Right hindlimb (tissue), 1 donor: ENCODE results near the gene REEP6.
"Not testable (repeated sequence)": the region's sequence is repeated elsewhere in the genome, so short reads cannot be mapped to it uniquely, and the experiment has no call there.

ENCODE experiments used
- DNase-seq: peaks from one replicate; pipeline ENCODE4 v3.0.0-alpha.2; 2018

Gene REEP6

DNA sequence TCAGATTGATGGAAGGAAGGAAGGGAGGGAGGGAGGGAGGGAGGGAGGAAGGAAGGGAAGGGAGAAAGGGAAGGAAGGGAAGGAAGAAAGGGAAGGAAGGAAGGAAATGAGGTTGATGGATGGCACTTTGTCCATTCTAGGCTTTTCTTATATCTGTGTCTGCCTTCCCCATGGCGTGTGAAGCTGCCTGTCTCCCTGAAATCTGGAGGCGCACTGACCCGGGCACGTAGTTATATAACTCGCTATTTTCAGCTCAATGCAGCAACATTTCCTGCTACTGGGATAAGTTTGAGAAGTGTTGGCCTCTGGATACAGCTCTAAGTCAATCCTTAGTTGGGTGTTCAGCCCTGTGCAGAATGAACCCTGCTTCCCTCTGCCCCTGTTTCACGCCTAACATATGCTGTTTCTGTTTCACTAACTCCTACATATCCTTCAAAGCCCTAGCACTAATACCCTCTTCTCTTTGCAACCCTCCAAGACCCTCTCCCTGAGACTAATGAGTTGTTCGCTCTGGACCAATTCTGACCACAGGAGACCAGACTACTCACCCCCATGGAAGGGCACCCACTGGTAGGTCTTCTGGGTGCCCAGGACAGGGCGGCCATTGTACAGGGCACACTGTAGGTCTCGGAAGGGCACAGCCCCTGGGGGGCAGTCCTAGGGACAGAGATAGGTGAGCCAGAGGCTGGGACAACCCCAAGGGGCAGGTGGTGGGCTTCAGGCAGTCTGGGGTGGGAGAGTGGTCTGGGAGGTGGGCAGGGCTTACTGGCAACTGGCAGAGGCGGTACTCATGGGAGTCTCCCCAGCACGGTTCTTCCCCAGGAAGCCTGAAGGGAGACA lies 18.8 kb downstream of the REEP6 start:
- no peak for DNase-seq

- no peak for DNase-seq
Measured at GRCh38 chr19:1510442-1510806, 19.4 kb downstream of the REEP6 start.

DNA sequence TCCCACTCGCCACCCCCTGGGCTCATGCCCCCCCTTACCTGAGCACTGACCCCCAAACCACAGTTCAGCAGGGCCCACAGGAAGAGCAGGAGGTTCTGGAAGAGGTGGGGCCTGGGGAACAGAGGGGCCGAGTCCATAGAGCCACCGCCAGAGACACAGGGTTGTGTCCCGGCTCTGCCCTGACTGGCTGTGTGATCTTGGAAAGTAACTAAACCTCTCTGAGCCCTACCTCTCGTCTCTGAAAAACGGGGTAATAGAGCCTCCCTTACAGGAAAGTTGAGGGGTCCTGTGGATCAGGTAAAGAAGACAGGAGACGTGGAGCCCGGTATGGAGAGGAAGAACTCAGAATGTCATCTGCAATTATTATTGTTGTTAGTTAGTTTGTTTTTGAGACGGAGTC lies 19.8 kb downstream of the REEP6 start:
- no peak for DNase-seq

DNA sequence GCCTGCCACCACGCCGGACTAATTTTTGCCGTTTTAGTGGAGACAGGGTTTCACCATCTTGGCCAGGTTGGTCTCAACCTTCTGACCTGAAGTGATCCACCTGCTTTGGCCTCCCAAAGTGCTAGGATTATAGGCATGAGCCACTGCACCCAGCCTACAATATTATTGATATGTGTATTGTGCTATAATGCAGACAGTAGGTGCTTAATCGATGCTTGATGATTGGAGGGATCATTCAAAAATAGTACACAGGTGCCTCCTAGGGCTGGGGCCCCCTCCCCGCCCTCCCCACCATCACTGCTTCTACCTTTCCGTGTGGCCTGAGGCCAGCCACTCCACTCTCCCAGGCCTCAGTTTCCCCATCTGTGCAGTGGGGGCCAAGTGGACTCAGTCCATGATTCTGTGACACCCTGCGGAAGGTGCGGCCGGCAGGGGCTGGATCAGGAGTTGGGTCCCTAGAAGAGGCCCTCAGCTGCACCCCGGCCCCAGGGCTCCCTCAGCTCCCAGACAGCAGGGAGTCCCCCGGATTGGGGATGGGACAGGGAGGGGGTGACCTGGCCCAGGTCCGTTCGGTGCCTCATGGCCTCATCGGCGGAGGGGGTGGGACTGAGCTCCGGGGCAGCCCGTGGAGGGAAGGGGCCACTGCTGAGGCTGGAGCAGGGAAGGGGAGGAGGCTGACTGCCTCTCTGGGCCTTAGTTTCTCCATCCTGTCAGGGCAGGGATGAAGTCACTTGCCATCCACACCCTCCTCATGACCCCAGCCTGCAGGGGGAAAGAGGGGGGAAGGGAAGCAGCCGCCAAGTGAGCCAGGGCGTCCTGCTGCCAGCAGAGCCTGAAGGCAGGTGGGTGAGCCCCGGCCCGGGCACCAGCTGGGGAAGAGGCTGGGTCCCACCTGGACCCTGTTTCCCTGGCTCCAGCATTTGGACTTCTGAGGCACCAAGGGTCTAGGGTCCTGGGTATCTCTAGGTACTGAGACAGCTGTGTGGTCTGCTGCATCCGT lies 20.6 kb downstream of the REEP6 start:
- no peak for DNase-seq

GRCh38 chr19:1512671-1513498 lies 21.9 kb downstream of the REEP6 start, which contains the start of gene ADAMTSL5:
Gene ADAMTSL5 (minus strand): TSS chr19:1513019. CDS start chr19:1510943, 2,076 bp downstream.
- no peak for DNase-seq

DNA sequence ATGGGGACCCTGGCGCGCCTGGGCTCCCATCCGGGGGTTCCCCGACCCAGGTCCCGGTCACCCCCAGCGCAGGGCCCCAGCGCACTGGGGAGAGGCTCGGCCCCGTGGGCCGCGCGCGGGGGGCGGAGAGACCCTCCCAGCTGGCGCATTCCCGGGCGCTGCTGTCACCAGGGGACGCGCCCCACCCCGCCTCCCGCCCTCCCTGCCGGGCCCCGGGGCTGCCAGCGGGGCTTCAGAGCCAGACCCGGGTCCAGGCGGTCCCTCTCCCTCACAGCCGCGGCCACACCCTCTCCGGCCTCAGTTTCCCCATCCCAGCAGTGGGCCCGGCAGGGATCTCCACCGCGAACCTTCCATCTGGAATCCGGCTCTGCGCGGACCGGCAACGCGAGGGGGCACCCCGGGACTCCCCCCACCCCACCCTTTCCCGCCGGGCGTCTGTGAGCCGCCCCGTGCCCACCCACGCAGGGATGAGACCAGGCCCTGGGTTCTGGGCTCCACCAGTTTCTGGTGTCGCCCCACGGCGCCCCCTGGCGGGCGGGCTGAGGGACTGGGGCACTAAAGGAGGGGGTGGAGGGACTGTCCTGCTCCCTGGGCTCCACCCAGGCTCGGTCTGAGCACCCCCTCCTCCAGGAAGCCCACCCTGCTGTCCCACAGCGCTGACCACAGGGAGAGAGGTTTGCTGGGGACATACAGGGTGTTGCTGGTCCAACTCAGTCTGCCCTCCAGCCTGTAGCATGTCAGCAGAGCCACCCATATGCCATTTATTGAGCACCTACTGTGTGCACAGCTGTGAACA lies 22.7 kb downstream of the REEP6 start:
- no peak for DNase-seq

- no peak for DNase-seq
Measured at GRCh38 chr19:1514295-1514661, 23.3 kb downstream of the REEP6 start.

DNA sequence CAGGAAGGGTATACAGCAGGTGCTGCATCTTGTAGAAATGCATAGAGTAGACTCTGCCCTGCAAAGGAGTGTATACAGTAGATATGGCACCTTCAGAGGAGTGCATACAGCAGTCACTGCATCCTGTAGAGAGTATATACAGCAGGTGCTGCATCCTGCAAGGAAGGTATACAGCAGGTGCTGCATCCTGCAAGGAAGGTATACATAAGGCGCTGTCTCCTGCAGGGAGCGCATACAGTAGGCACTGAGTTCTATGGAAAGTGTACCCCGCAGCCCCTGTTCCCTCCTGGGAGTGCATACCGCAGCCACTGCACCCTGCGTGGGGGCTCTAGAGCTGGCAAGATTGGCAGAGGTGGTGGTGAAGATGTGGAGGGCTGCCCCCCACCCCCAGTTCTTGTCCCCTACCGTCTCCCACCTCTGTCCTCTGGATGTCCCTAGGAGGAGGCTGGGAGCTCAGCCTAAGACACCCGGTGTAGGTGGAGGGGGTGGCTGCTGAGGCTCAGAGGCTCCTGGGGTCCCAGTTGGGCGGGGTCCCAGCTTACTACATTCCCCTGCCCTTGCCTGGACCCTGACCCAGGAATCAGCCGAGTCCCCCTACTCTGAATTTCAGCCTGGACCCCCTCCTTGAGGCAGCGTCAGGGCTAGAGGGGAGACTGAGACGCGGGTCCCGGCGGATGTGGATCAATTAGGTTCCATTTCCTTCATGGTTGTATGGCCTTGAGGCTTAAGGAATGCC lies 24.2 kb downstream of the REEP6 start:
- no peak for DNase-seq

DNA sequence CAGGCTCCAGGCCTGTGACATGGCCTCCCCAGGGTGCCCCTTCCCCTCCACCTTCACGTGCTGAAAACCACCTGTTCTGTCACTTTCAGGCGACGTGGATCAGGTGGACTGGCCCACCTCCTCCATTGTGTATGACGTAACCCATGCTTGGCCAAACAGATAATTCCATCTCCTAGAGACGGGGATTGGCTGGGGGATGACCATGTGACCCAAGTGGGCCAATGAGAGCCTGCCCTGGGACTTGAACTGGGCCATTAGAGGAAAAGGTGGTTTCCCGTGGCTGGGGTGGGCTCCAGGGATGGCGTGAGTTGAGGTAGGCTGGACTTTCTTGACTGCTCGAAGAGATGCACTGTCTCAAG lies 25.4 kb downstream of the REEP6 start:
- no peak for DNase-seq

DNA sequence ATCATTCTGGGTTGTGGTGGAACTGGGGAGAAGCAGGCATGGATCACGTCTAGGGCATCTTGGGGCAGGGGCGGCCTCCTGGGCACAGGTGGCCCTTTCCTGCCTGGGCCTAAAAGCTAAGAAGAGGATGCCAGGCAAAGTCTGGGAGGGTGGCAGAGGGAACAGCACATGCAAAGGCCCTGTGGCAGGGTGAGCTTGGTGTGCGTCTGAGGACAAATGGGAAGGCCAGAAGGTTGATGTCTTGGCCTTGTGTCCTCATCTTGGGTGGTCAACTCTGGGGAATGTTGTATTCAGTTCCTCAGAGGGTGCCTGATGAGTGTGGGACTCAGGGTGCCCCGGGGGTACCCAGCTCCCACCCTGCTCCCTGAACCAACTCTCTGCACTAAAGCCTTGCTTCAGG lies 27.5 kb downstream of the REEP6 start:
- DNase-seq: no peak

- not testable (repeated sequence) for DNase-seq
Measured at GRCh38 chr19:1519802-1520201, 28.8 kb downstream of the REEP6 start.

GRCh38 chr19:1520203-1520780 lies 29.3 kb downstream of the REEP6 start:
- no peak for DNase-seq

DNA sequence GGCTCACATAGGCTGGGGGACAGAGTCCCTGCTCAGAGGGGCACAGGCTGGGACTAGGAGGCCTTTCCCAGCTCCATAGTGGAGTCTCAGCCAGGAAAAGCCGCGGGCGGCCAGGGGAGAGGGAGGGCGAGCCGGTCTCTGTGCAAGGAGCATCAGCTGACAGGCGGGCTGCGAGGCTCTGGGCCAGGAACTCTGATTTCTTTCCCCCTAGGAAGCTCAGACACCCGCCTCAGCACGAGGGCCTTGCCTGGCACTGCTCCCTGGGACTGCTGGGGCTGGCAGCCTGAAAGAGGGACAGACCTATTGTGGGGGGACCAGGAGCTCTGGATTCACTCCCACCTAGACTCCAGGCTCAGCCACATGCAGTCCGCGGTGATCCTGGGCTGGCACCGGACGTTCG lies 30.7 kb downstream of the REEP6 start:
- DNase-seq: no peak

- DNase-seq: no peak
Measured at GRCh38 chr19:1522061-1522460, 31.1 kb downstream of the REEP6 start.

DNA sequence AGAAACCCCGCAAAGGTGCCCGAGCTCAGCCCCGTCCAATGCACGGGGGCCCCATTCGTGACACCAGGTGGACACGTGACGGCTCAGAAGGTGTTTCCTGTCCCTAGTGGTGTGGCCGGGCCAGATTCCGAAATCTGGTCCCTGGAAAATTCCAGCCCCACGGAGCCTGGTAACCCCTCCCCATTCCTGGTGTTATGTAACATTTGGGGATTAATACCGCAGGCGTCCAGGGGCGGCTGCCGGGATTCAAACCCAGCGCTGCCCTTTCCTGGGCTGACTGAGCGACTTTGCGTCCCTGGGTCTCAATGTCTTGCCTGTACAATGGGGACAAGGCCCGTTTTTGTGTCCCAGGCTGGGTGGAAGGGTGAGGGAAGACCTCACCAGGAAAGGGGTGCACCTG lies 31.9 kb downstream of the REEP6 start:
- DNase-seq: no peak

GRCh38 chr19:1523412-1524286 lies 32.7 kb downstream of the REEP6 start, which contains the start of gene PLK5:
Gene PLK5 (plus strand): TSS chr19:1524077. CDS start chr19:1526997, 2,920 bp downstream.
- no peak for DNase-seq

GRCh38 chr19:1524287-1524971 lies 33.4 kb downstream of the REEP6 start:
- no peak for DNase-seq

- no peak for DNase-seq
Measured at GRCh38 chr19:1524972-1525325, 34.0 kb downstream of the REEP6 start.

- DNase-seq: no peak
Measured at GRCh38 chr19:1525343-1525742, 34.4 kb downstream of the REEP6 start.
